CD14-positive monocyte (primary cell): ENCODE results near the gene KITLG. TPM values are rescaled to one million over a fixed set of nuclear protein-coding genes. Genes with fewer than 3 reads are reported as not detected.

ENCODE experiments used
- DNase-seq, 3 donors: peaks; one replicate each; pipeline ENCODE4 v3.0.0-alpha.2; 2011 to 2022
- H2AFZ ChIP-seq: 2 replicates; pipeline ENCODE4 v1.6.0; 2012; ENCODE audit warnings: mild to moderate bottlenecking, low read depth, low read length, inconsistent platforms; ENCODE audit not compliant: insufficient read depth, poor library complexity, severe bottlenecking
- H3K27ac ChIP-seq, 2 donors: 1 replicate in 1 of 2; 2 replicates in 1 of 2; pipeline ENCODE4 v1.5.1; 2012 to 2013; ENCODE audit warnings: low read length in 2 of 2, control low read depth in 1 of 2, inconsistent platforms in 1 of 2, low read depth in 1 of 2, mild to moderate bottlenecking in 1 of 2
- H3K27me3 ChIP-seq, 2 donors: one replicate each; pipeline versions ENCODE4 v1.6.0 to v1.6.1; 2011 to 2013; ENCODE audit warnings: low read length in 2 of 2; ENCODE audit not compliant: control insufficient read depth in 2 of 2, insufficient read depth in 2 of 2
- H3K36me3 ChIP-seq, 2 donors: replicated peaks in 1 of 2; 1 replicate in 1 of 2; 2 replicates in 1 of 2; pipeline versions ENCODE4 v1.5.1 to v1.6.1; 2012 to 2013; ENCODE audit warnings: low read length in 2 of 2, control low read depth in 1 of 2, inconsistent platforms in 1 of 2, mild to moderate bottlenecking in 1 of 2; ENCODE audit not compliant: insufficient read depth in 2 of 2, control insufficient read depth in 1 of 2
- H3K4me1 ChIP-seq, 2 donors: 1 replicate in 1 of 2; 2 replicates in 1 of 2; pipeline versions ENCODE4 v1.5.1 to v1.6.1; 2012 to 2013; ENCODE audit warnings: low read length in 2 of 2, control low read depth in 1 of 2, inconsistent platforms in 1 of 2, mild to moderate bottlenecking in 1 of 2, moderate library complexity in 1 of 2; ENCODE audit not compliant: insufficient read depth in 2 of 2, control insufficient read depth in 1 of 2
- H3K4me2 ChIP-seq: replicated peaks from 2 replicates; pipeline ENCODE3; 2012; ENCODE audit warnings: low read length, moderate library complexity, mild to moderate bottlenecking; ENCODE audit not compliant: poor library complexity, severe bottlenecking; ENCODE audit errors: extremely low read depth
- H3K4me3 ChIP-seq, 3 experiments: fragments of 200-600 bp in 1 of 3; sonication (generic) in 1 of 3; replicated peaks in 1 of 3; 1 replicate in 2 of 3; 2 replicates in 1 of 3; pipeline ENCODE4 v1.5.1; 2011 to 2013; ENCODE audit warnings: low read length in 3 of 3, mild to moderate bottlenecking in 3 of 3, control low read depth in 2 of 3, low read depth in 2 of 3, inconsistent platforms in 1 of 3, moderate library complexity in 1 of 3
- H3K79me2 ChIP-seq: 2 replicates; pipeline ENCODE4 v1.6.0; 2012; ENCODE audit warnings: mild to moderate bottlenecking, control low read depth, inconsistent platforms, low read length, moderate library complexity; ENCODE audit not compliant: insufficient read depth
- H3K9ac ChIP-seq: 2 replicates; pipeline ENCODE4 v1.6.0; 2017; ENCODE audit warnings: low read length, mild to moderate bottlenecking; ENCODE audit not compliant: insufficient read depth, poor library complexity, severe bottlenecking
- H3K9me3 ChIP-seq, 2 donors: replicated peaks in 1 of 2; 1 replicate in 1 of 2; 2 replicates in 1 of 2; pipeline versions ENCODE4 v1.5.1 to v1.6.1; 2012 to 2013; ENCODE audit warnings: low read length in 2 of 2, control low read depth in 1 of 2; ENCODE audit not compliant: control insufficient read depth in 1 of 2, insufficient read depth in 1 of 2
- H4K20me1 ChIP-seq: 2 replicates; pipeline ENCODE4 v1.6.0; 2012; ENCODE audit warnings: mild to moderate bottlenecking, low read length, control low read depth, moderate library complexity; ENCODE audit not compliant: insufficient read depth
- H3K27ac Mint-ChIP-seq, 7 donors: one replicate each; pipeline ENCODE4 v1.8.0; 2020; ENCODE audit warnings: mild to moderate bottlenecking in 7 of 7, mixed read lengths in 7 of 7, moderate library complexity in 6 of 7, inconsistent platforms in 2 of 7
- H3K27me3 Mint-ChIP-seq, 3 donors: one replicate each; pipeline ENCODE4 v1.8.0; 2021 to 2022; ENCODE audit warnings: low read depth in 3 of 3, mild to moderate bottlenecking in 3 of 3, mixed read lengths in 3 of 3, moderate library complexity in 3 of 3, inconsistent platforms in 1 of 3
- H3K36me3 Mint-ChIP-seq, 2 donors: one replicate each; pipeline ENCODE4 v1.8.0; 2020; ENCODE audit warnings: mixed read lengths in 2 of 2, inconsistent platforms in 1 of 2, mild to moderate bottlenecking in 1 of 2
- H3K4me1 Mint-ChIP-seq: one replicate; pipeline ENCODE4 v1.8.0; 2020; ENCODE audit warnings: mild to moderate bottlenecking, mixed read lengths
- H3K4me3 Mint-ChIP-seq, 2 donors: one replicate each; pipeline ENCODE4 v1.8.0; 2020; ENCODE audit warnings: mild to moderate bottlenecking in 2 of 2, mixed read lengths in 2 of 2, moderate library complexity in 1 of 2
- H3K9me3 Mint-ChIP-seq, 7 donors: one replicate each; pipeline ENCODE4 v1.8.0; 2020 to 2022; ENCODE audit warnings: mixed read lengths in 7 of 7, mild to moderate bottlenecking in 6 of 7, moderate library complexity in 6 of 7, inconsistent platforms in 2 of 7
- WGBS: methylation state at CpG from one replicate; pipeline ENCODE4 v1.1.5; 2013; ENCODE audit warnings: missing lambda C conversion rate; ENCODE audit not compliant: insufficient coverage; 5-methylcytosine and 5-hydroxymethylcytosine counted together
- intact Hi-C, 2 donors: fragments of 100-400 bp; cut with micrococcal nuclease; formaldehyde crosslinking; loops; one replicate each; pipeline versions ENCODE4 v1.15.0 to v1.15.1; 2023
- polyA plus RNA-seq, 3 donors: library from polyadenylated mRNA; depleted of rRNA in 1 of 3; unstranded in 2 of 3; stranded (reverse) in 1 of 3; fragments of 300-500 nt in 2 of 3; fragments of >200 nt in 1 of 3; fragmentation: Illumina TruSeq in 2 of 3; gene quantifications; 1 replicate in 2 of 3; 2 replicates in 1 of 3; pipeline ENCODE4 v1.2.3, GENCODE V29; 2012 to 2021
- TF ChIP-seq, protein P1 (sequence below): fragments of 200-600 bp; IDR thresholded peaks from one replicate; pipeline ENCODE4 v1.8.0; 2022; ENCODE audit warnings: antibody characterized with exemption, mild to moderate bottlenecking

Gene KITLG
- polyA plus RNA-seq, 3 donors, result 0.03 to 0.07 TPM; not detected in 1

DNA sequence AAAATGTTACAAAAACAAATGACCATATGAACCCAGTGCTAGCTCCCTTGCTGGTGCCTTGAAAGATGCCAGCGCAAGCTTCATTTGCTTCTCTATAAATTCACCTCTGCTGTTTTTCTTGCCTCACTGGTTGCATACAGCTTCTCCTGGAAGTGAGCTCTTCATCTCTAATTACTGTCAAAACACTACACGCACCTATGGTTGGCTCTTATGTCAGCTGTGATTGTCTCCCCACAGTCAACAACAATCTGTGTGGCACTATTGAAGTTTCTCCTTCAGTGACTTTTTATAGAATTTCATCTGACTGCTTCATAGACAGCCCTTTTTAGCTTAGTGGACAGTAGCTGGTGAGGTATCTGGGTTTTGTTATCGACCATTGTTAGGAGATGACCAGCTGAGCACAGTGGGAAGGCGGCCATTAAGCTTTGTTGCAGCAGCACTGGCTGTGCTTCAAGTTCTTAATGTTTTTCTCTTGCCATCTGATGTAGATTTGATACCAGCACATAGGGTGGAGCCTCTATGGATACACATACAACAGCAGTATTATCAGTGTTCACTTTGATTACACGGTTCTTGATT, 131.8 kb downstream of the KITLG start:
- no peaks in the 10 kb centered on the region for H3K36me3 ChIP-seq
- 100% methylated on average over 4 of the region's 5 CpGs for WGBS
- TF ChIP-seq, protein P1, sequence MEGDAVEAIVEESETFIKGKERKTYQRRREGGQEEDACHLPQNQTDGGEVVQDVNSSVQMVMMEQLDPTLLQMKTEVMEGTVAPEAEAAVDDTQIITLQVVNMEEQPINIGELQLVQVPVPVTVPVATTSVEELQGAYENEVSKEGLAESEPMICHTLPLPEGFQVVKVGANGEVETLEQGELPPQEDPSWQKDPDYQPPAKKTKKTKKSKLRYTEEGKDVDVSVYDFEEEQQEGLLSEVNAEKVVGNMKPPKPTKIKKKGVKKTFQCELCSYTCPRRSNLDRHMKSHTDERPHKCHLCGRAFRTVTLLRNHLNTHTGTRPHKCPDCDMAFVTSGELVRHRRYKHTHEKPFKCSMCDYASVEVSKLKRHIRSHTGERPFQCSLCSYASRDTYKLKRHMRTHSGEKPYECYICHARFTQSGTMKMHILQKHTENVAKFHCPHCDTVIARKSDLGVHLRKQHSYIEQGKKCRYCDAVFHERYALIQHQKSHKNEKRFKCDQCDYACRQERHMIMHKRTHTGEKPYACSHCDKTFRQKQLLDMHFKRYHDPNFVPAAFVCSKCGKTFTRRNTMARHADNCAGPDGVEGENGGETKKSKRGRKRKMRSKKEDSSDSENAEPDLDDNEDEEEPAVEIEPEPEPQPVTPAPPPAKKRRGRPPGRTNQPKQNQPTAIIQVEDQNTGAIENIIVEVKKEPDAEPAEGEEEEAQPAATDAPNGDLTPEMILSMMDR, result no peak
- Mint-ChIP-seq H3K4me3 (no peak overlapping the region), H3K4me1 (no peaks in the 10 kb centered on the region), H3K27me3 (no peaks in the 10 kb centered on the region), H3K9me3 (peaks cover 0 to 2% (median 0%) of the 10 kb centered on the region in 7 donors), H3K27ac (no peak overlapping the region), H3K36me3 (no peaks in the 10 kb centered on the region)
- no peaks in the 10 kb centered on the region for H4K20me1 ChIP-seq
- no peaks in the 10 kb centered on the region for H3K4me1 ChIP-seq
- no peak overlapping the region for H3K4me3 ChIP-seq
- H3K9me3 ChIP-seq, result no peaks in the 10 kb centered on the region
- no peaks in the 10 kb centered on the region for H3K79me2 ChIP-seq
- H3K9ac ChIP-seq, result no peak overlapping the region
- intact Hi-C loops, result no loop called here
- H3K27ac ChIP-seq, result no peak overlapping the region
- H3K27me3 ChIP-seq, result no peaks in the 10 kb centered on the region
- no peak for DNase-seq
- H3K4me2 ChIP-seq, result no peak overlapping the region
- no peak overlapping the region for H2AFZ ChIP-seq

DNA sequence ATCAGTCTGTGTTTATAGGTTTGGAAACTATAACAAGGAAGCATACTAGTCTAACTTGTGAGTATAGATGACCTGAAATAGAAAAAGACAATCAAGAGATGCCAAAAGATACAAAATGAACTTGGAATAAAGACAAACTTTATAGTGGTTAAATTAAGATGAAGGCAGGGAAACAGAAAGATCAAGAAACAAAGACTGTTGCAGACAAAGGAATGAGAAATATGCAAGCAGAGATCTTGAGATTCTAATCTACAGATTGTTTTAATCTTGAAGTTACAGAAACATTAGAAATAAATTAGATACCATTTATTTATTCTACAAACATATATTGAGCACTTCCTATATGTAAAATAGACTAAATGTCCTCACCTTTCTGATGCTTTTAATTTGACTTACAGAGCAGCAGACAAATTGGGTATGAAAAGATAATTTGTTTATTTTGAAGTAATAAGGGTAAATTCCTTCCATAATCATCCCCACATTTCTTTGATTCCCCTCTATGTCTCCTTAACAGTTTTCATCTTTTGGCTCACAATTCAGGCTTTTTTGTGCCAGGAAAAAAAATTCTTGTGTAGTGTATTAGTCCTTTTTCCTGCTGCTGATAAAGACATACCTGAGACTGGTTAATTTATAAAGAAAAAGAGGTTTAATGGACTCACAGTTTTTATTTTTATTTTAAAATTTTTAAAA, 134.4 kb downstream of the KITLG start:
- Histone ChIP-seq H2AFZ (no peak overlapping the region), H3K36me3 (no peaks in the 10 kb centered on the region), H3K27me3 (no peaks in the 10 kb centered on the region), H3K4me3 (no peak overlapping the region), H3K27ac (no peak overlapping the region), H3K4me2 (no peak overlapping the region), H4K20me1 (no peaks in the 10 kb centered on the region), H3K4me1 (no peaks in the 10 kb centered on the region), H3K79me2 (no peaks in the 10 kb centered on the region), H3K9ac (no peak overlapping the region), H3K9me3 (no peaks in the 10 kb centered on the region)
- no peak for DNase-seq
- TF ChIP-seq, protein P1, result no peak
- Mint-ChIP-seq H3K4me3 (no peak overlapping the region), H3K27me3 (no peaks in the 10 kb centered on the region), H3K27ac (no peak overlapping the region), H3K36me3 (no peaks in the 10 kb centered on the region), H3K9me3 (peaks cover 0 to 5% (median 3%) of the 10 kb centered on the region in 7 donors), H3K4me1 (no peaks in the 10 kb centered on the region)
- intact Hi-C loops, result no loop called here
